DMS53 treated with DMSO at 0.1 percent for 48 hours (cell line): Measurements from ENCODE around the gene SYT12.
"Not testable (repeated sequence)": the region's sequence is repeated elsewhere in the genome, so short reads cannot be mapped to it uniquely, and the experiment has no call there.

Experiments
- DNase-seq: peaks from one replicate; lab custom pipeline; 2025; ENCODE audit not compliant: unreplicated experiment; lab: John Stamatoyannopoulos, UW

The SYT12 gene

GRCh38 chr11:66996609-66997273 is 26.2 kb upstream of the SYT12 start:
- no peak for DNase-seq

GRCh38 chr11:66999555-66999954 is 23.4 kb upstream of the SYT12 start:
- no peak for DNase-seq

- no peak for DNase-seq
Observed at GRCh38 chr11:67001332-67001731, 21.6 kb upstream of the SYT12 start.

- DNase-seq, result no peak
Observed at GRCh38 chr11:67002297-67002913, 20.5 kb upstream of the SYT12 start.

- DNase-seq, result no peak
Observed at GRCh38 chr11:67002921-67003411, 20.0 kb upstream of the SYT12 start.

GRCh38 chr11:67005200-67005599 is 17.7 kb upstream of the SYT12 start:
- not testable (repeated sequence) for DNase-seq

GRCh38 chr11:67006029-67006884 is 16.7 kb upstream of the SYT12 start:
- DNase-seq, result peak; percentile 40

GRCh38 chr11:67007126-67007525 is 15.8 kb upstream of the SYT12 start:
- no peak for DNase-seq

GRCh38 chr11:67010296-67010905 is 12.5 kb upstream of the SYT12 start:
- DNase-seq, result no peak

- DNase-seq, result no peak
Observed at GRCh38 chr11:67013511-67014045, 9.4 kb upstream of the SYT12 start.

- no peak for DNase-seq
Observed at GRCh38 chr11:67014343-67014742, 8.6 kb upstream of the SYT12 start.

GRCh38 chr11:67015048-67015447 is 7.9 kb upstream of the SYT12 start:
- no peak for DNase-seq

GRCh38 chr11:67016550-67016949 is 6.4 kb upstream of the SYT12 start:
- DNase-seq, result no peak

- DNase-seq, result no peak
Observed at GRCh38 chr11:67020949-67021348, 2.0 kb upstream of the SYT12 start.

GRCh38 chr11:67022341-67022933 is 497 bp upstream of the SYT12 start:
- DNase-seq, result no peak

GRCh38 chr11:67023957-67024353 is 1.0 kb downstream of the SYT12 start:
- no peak for DNase-seq

- no peak for DNase-seq
Observed at GRCh38 chr11:67024410-67024809, 1.5 kb downstream of the SYT12 start.

- DNase-seq, result no peak
Observed at GRCh38 chr11:67024966-67025365, 2.0 kb downstream of the SYT12 start.

- DNase-seq, result no peak
Observed at GRCh38 chr11:67025750-67026149, 2.8 kb downstream of the SYT12 start.

GRCh38 chr11:67026941-67027340 is 4.0 kb downstream of the SYT12 start:
- DNase-seq, result no peak

- no peak for DNase-seq
Observed at GRCh38 chr11:67027483-67027930, 4.6 kb downstream of the SYT12 start.
